Fibroblast of skin of abdomen (primary cell): ENCODE results near the gene FGD1. TPM values are rescaled to one million over a fixed set of nuclear protein-coding genes. Genes with fewer than 3 reads are reported as not detected.
"Not testable (repeated sequence)": the region's sequence is repeated elsewhere in the genome, so short reads cannot be mapped to it uniquely, and the experiment has no call there.

Source experiments
- DNase-seq: peaks from one replicate; pipeline ENCODE4 v3.0.0-alpha.2; 2013
- polyA plus RNA-seq, 2 experiments: library from polyadenylated mRNA; unstranded; fragments of 120-200 nt; gene quantifications; one replicate each; pipeline ENCODE4 v1.2.1, GENCODE V29; 2013; ENCODE audit not compliant: insufficient read length in 2 of 2

Gene FGD1
- 19.1 TPM for polyA plus RNA-seq (2013, experiment 1 of 2; ENCODE audit: insufficient read length)
- polyA plus RNA-seq (2013, experiment 2 of 2; ENCODE audit: insufficient read length) = 19.8 TPM

GRCh38 chrX:54495814-54496516 lies at the start of gene FGD1:
TSS of gene FGD1 (minus strand) at chrX:54496234. CDS start at chrX:54495432, 802 bp downstream.
- DNase-seq = peak; percentile 62

- DNase-seq = not testable (repeated sequence)
Measured at GRCh38 chrX:54542239-54542638, 46.2 kb upstream of the FGD1 start.

GRCh38 chrX:54540289-54540688 lies 44.3 kb upstream of the FGD1 start:
- DNase-seq = peak; percentile 63

GRCh38 chrX:54534271-54534670 lies 38.2 kb upstream of the FGD1 start:
- no peak for DNase-seq

GRCh38 chrX:54530357-54530900 lies 34.4 kb upstream of the FGD1 start:
- no peak for DNase-seq

- DNase-seq = peak; percentile 87
Measured at GRCh38 chrX:54529552-54530356, 33.7 kb upstream of the FGD1 start, which contains the start of gene GNL3L. TSS of gene GNL3L (plus strand) at chrX:54530219. CDS start at chrX:54532567, 2,348 bp downstream.

GRCh38 chrX:54529151-54529550 lies 33.1 kb upstream of the FGD1 start:
- no peak for DNase-seq

GRCh38 chrX:54509400-54509799 lies 13.4 kb upstream of the FGD1 start:
- peak; percentile 76 for DNase-seq

GRCh38 chrX:54496936-54497335 lies 902 bp upstream of the FGD1 start:
- DNase-seq = no peak

GRCh38 chrX:54496517-54496852 lies 451 bp upstream of the FGD1 start:
- no peak for DNase-seq

- DNase-seq = no peak
Measured at GRCh38 chrX:54494989-54495813, 833 bp downstream of the FGD1 start.

GRCh38 chrX:54494166-54494988 lies 1.7 kb downstream of the FGD1 start:
- DNase-seq = no peak

- peak; percentile 60 for DNase-seq
Measured at GRCh38 chrX:54492340-54492739, 3.7 kb downstream of the FGD1 start.

- DNase-seq = not testable (repeated sequence)
Measured at GRCh38 chrX:54489819-54490218, 6.2 kb downstream of the FGD1 start.

- DNase-seq = no peak
Measured at GRCh38 chrX:54484666-54485065, 11.4 kb downstream of the FGD1 start.

- no peak for DNase-seq
Measured at GRCh38 chrX:54483946-54484345, 12.1 kb downstream of the FGD1 start.

GRCh38 chrX:54482839-54483593 lies 13.0 kb downstream of the FGD1 start:
- peak; percentile 23 for DNase-seq

- DNase-seq = no peak
Measured at GRCh38 chrX:54479136-54480111, 16.6 kb downstream of the FGD1 start.
